IMR-90 (cell line): ENCODE results near the gene NOTCH3. TPM values are rescaled to one million over a fixed set of nuclear protein-coding genes. Genes with fewer than 3 reads are reported as not detected.

ENCODE experiments used
- ATAC-seq: fragments of 200-7000 bp; cut with Tn5 transposase; 2 replicates; pipeline ENCODE4 v1.9.1; 2020; ENCODE audit warnings: low read depth, mild to moderate bottlenecking, moderate library complexity
- BruUV-seq: library from RNA; stranded (reverse); fragments of 400-500 nt; replicated peaks from 2 replicates; lab custom pipeline; 2021; lab: Mats Ljungman, UMichigan
- CTCF ChIA-PET: fragments of 300-600 bp; formaldehyde crosslinking; extraction: SDS; loops from one replicate; lab custom pipeline; 2021; ENCODE audit warnings: antibody characterized with exemption; lab: Yijun Ruan, JAX
- POLR2A ChIA-PET: fragments of 300-600 bp; sonication (Branson Sonifier 250); formaldehyde crosslinking; loops from one replicate; lab custom pipeline; 2022; ENCODE audit warnings: antibody characterized with exemption; ENCODE audit not compliant: unreplicated experiment; lab: Charles Lee
- DNase-seq: peaks from one replicate; pipeline ENCODE4 v3.0.0; 2013
- H2AFZ ChIP-seq: replicated peaks from 2 replicates; pipeline ENCODE3; 2013; ENCODE audit warnings: low read length, mild to moderate bottlenecking; ENCODE audit not compliant: poor library complexity
- H2AK5ac ChIP-seq: 2 replicates; pipeline ENCODE4 v1.6.1; 2013; ENCODE audit warnings: low read depth, low read length, inconsistent platforms
- H2AK9ac ChIP-seq: replicated peaks from 2 replicates; pipeline ENCODE3; 2013; ENCODE audit warnings: mild to moderate bottlenecking, low read depth, low read length, moderate library complexity; ENCODE audit not compliant: poor library complexity
- H2BK120ac ChIP-seq: 2 replicates; pipeline ENCODE4 v1.6.1; 2013; ENCODE audit warnings: low read depth, low read length, inconsistent platforms
- H2BK15ac ChIP-seq: 3 replicates; pipeline ENCODE4 v1.6.1; 2013; ENCODE audit warnings: low read depth, low read length, inconsistent platforms
- H2BK20ac ChIP-seq: 2 replicates; pipeline ENCODE4 v1.6.1; 2013; ENCODE audit warnings: low read depth, mild to moderate bottlenecking, inconsistent platforms, low read length, moderate library complexity
- H2BK5ac ChIP-seq: 2 replicates; pipeline ENCODE4 v1.6.1; 2013; ENCODE audit warnings: mild to moderate bottlenecking, low read depth, low read length, inconsistent platforms; ENCODE audit not compliant: poor library complexity, severe bottlenecking
- H3K14ac ChIP-seq: replicated peaks from 2 replicates; pipeline ENCODE4 v1.6.1; 2013; ENCODE audit warnings: low read depth, low read length, inconsistent platforms
- H3K18ac ChIP-seq: 2 replicates; pipeline ENCODE4 v1.6.1; 2013; ENCODE audit warnings: low read depth, low read length, control low read depth
- H3K23ac ChIP-seq: 2 replicates; pipeline ENCODE4 v1.6.1; 2013; ENCODE audit warnings: low read depth, low read length, inconsistent platforms
- H3K27ac ChIP-seq: 2 replicates; pipeline ENCODE4 v1.5.1; 2013; ENCODE audit warnings: mild to moderate bottlenecking, control low read depth, low read length; ENCODE audit not compliant: insufficient read depth
- H3K27me3 ChIP-seq: 2 replicates; pipeline ENCODE4 v1.6.1; 2013; ENCODE audit warnings: low read length; ENCODE audit not compliant: control insufficient read depth, insufficient read depth
- H3K36me3 ChIP-seq: 2 replicates; pipeline ENCODE4 v1.6.1; 2013; ENCODE audit warnings: low read length, mixed read lengths; ENCODE audit not compliant: control insufficient read depth, insufficient read depth
- H3K4ac ChIP-seq: 2 replicates; pipeline ENCODE4 v1.6.1; 2013; ENCODE audit warnings: low read depth, low read length, inconsistent platforms
- H3K4me1 ChIP-seq: 2 replicates; pipeline ENCODE4 v1.6.1; 2013; ENCODE audit warnings: low read length, mixed read lengths; ENCODE audit not compliant: control insufficient read depth, insufficient read depth
- H3K4me2 ChIP-seq: 2 replicates; pipeline ENCODE4 v1.6.1; 2013; ENCODE audit warnings: low read depth, mild to moderate bottlenecking, control low read depth, low read length, moderate library complexity
- H3K4me3 ChIP-seq: 2 replicates; pipeline ENCODE4 v1.5.1; 2013; ENCODE audit warnings: low read depth, mild to moderate bottlenecking, control low read depth, low read length, moderate library complexity; ENCODE audit not compliant: insufficient read depth
- H3K56ac ChIP-seq: 2 replicates; pipeline ENCODE4 v1.6.1; 2013; ENCODE audit warnings: low read length, inconsistent platforms; ENCODE audit not compliant: insufficient read depth; ENCODE audit errors: extremely low read depth
- H3K79me1 ChIP-seq, 2 experiments: 2 replicates each; pipeline ENCODE4 v1.6.1; 2013; ENCODE audit warnings: low read length in 2 of 2, inconsistent platforms in 1 of 2, low read depth in 1 of 2
- H3K9ac ChIP-seq: 2 replicates; pipeline ENCODE4 v1.6.1; 2013; ENCODE audit warnings: low read depth, low read length, control low read depth
- H3K9me1 ChIP-seq: 2 replicates; pipeline ENCODE4 v1.6.1; 2013; ENCODE audit warnings: low read length, inconsistent platforms; ENCODE audit not compliant: insufficient read depth
- H3K9me3 ChIP-seq: 2 replicates; pipeline ENCODE4 v1.6.1; 2013; ENCODE audit warnings: low read length; ENCODE audit not compliant: control insufficient read depth, insufficient read depth
- H4K20me1 ChIP-seq: 2 replicates; pipeline ENCODE4 v1.6.1; 2013; ENCODE audit warnings: low read length, inconsistent platforms; ENCODE audit not compliant: insufficient read depth
- H4K5ac ChIP-seq: 2 replicates; pipeline ENCODE4 v1.6.1; 2013; ENCODE audit warnings: mild to moderate bottlenecking, low read depth, low read length, control low read depth
- H4K8ac ChIP-seq, 2 experiments: 2 replicates each; pipeline ENCODE4 v1.6.1; 2013; ENCODE audit warnings: low read depth in 2 of 2, low read length in 2 of 2, control low read depth in 1 of 2, inconsistent platforms in 1 of 2
- H4K91ac ChIP-seq: 2 replicates; pipeline ENCODE4 v1.6.1; 2013; ENCODE audit warnings: low read depth, low read length, inconsistent platforms; ENCODE audit not compliant: insufficient read depth
- CEBPB ChIP-seq: IDR thresholded peaks from 2 replicates; pipeline ENCODE4 v1.6.1; 2012; ENCODE audit warnings: low read depth, low read length, improper control_type of control experiment
- MAFK ChIP-seq: IDR thresholded peaks from 2 replicates; pipeline ENCODE4 v1.6.1; 2012; ENCODE audit warnings: low read depth, low read length, improper control_type of control experiment
- MXI1 ChIP-seq: IDR thresholded peaks from 2 replicates; pipeline ENCODE4 v1.6.1; 2012; ENCODE audit warnings: low read depth, mild to moderate bottlenecking, low read length, moderate library complexity, borderline replicate concordance
- NFE2L2 ChIP-seq: fragments of 150-350 bp; IDR thresholded peaks from 2 replicates; pipeline ENCODE4 v1.6.1; 2016; ENCODE audit warnings: low read depth, mild to moderate bottlenecking, low read length
- POLR2A ChIP-seq: IDR thresholded peaks from 2 replicates; pipeline ENCODE4 v1.6.1; 2012; ENCODE audit warnings: mild to moderate bottlenecking, low read depth, low read length
- RFX5 ChIP-seq: IDR thresholded peaks from 2 replicates; pipeline ENCODE4 v1.8.0; 2012; ENCODE audit warnings: low read depth, mild to moderate bottlenecking, low read length, moderate library complexity
- USF2 ChIP-seq: fragments of 150-350 bp; IDR thresholded peaks from 2 replicates; pipeline ENCODE4 v1.6.1; 2017; ENCODE audit warnings: mild to moderate bottlenecking, antibody characterized with exemption, low read length, low read depth
- WGBS, 2 experiments: methylation state at CpG; one replicate each; pipeline versions ENCODE4 v1.1.5 to v1.1.7; 2013; ENCODE audit warnings: missing lambda C conversion rate in 2 of 2; ENCODE audit not compliant: insufficient read length in 1 of 2; ENCODE audit errors: extremely low coverage in 2 of 2; 5-methylcytosine and 5-hydroxymethylcytosine counted together
- dilution Hi-C: fragments of 300-500 bp; cut with HindIII; formaldehyde crosslinking; loops from one replicate; pipeline ENCODE4 v1.14.3; 2018; ENCODE audit warnings: low sequenced_read_pairs; ENCODE audit not compliant: unreplicated experiment
- in situ Hi-C: fragments of 300-500 bp; cut with MboI; formaldehyde crosslinking; loops from 3 replicates; pipeline ENCODE4 v1.14.3; 2019; ENCODE audit warnings: low sequenced_read_pairs, inconsistent platforms, mixed read lengths
- intact Hi-C: fragments of 100-400 bp; cut with micrococcal nuclease; formaldehyde crosslinking; loops from 2 replicates; pipeline ENCODE4 v1.10.0; 2022
- polyA plus RNA-seq, 3 experiments: library from polyadenylated mRNA; depleted of rRNA; stranded (reverse); fragments of >200 nt; gene quantifications; 2 replicates each; pipeline ENCODE4 v1.2.3, GENCODE V29; 2012; ENCODE audit warnings: low replicate concordance in 1 of 3
- total RNA-seq: library from RNA; depleted of rRNA; stranded (reverse); fragments of >200 nt; gene quantifications from 2 replicates; pipeline ENCODE4 v1.2.3, GENCODE V29; 2012
- TF ChIP-seq, protein P1 (sequence below): fragments of 150-350 bp; IDR thresholded peaks from 2 replicates; pipeline ENCODE4 v1.6.1; 2016; ENCODE audit warnings: low read depth, mild to moderate bottlenecking, low read length, moderate library complexity, borderline replicate concordance
- TF ChIP-seq, protein P2 (sequence below): conservative IDR thresholded peaks from 2 replicates; pipeline ENCODE4 v1.5.1; 2012; ENCODE audit warnings: mild to moderate bottlenecking, low read depth, low read length, improper control_type of control experiment

Gene NOTCH3
- total and polyA plus RNA-seq, 2 of the 4 experiments (the other 2 are of a cell fraction) = 5.9 to 25.1 TPM

DNA sequence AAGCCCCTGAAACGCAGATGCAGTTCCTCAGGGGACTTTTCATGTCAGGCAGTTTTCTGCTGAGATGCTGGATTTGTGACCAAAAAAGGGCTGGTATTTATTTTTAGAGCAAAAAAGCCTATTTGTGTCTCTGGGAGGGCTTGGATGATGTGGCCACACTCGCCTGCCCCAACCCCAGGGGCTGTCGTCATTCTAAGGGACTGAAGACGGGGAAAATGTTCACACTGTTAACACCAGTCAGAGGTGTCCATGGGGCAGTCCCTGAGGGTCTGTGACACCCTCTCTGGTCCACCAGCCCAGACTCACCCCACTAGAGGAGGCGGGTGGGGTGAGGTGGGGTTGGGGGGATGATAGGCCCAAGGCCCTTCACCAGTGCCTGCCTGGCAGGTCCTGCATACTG, 47.3 kb upstream of the NOTCH3 start:
- no TSS peak for BruUV-seq
- H4K5ac ChIP-seq = peak overlapping the region; percentile 38; the same call in 1 of the 2 replicates
- H3K4me1 ChIP-seq = peaks cover 50% of the 10 kb centered on the region
- H2BK120ac ChIP-seq = peak overlapping the region; percentile 96
- dilution Hi-C loops = no loop called here
- peak overlapping the region; percentile 93 for H2BK20ac ChIP-seq
- ATAC-seq (no peak), DNase-seq (peak; percentile 36)
- peaks cover 69% of the 10 kb centered on the region for H4K20me1 ChIP-seq
- peak overlapping the region; percentile 97 for H3K23ac ChIP-seq
- H3K18ac ChIP-seq = peak overlapping the region; percentile 38
- peak overlapping the region; percentile 97 for H4K91ac ChIP-seq
- peak overlapping the region; percentile 88 to 92 for H4K8ac ChIP-seq
- intact Hi-C loops = no loop called here
- H2AK9ac ChIP-seq = peak overlapping the region; percentile 77
- CTCF ChIA-PET = no interaction called here
- H2BK5ac ChIP-seq = peak overlapping the region; percentile 91
- no peaks in the 10 kb centered on the region for H3K27me3 ChIP-seq
- H2AK5ac ChIP-seq = peak overlapping the region; percentile 97
- H3K56ac ChIP-seq = peak overlapping the region; percentile 92
- H3K4ac ChIP-seq = peak overlapping the region; percentile 98
- H3K4me3 ChIP-seq = no peak overlapping the region
- no peak overlapping the region for H3K4me2 ChIP-seq
- peak overlapping the region; percentile 66; the same call in 1 of the 2 replicates for H3K9ac ChIP-seq
- no CpG with 5 or more reads among the region's 5 CpGs for WGBS, 2 experiments
- H3K36me3 ChIP-seq = peaks cover 50% of the 10 kb centered on the region
- H2BK15ac ChIP-seq = peak overlapping the region; percentile 90; the same call in 2 of the 3 replicates
- H3K79me1 ChIP-seq = peaks cover 36 to 92% of the 10 kb centered on the region in 2 experiments
- H3K14ac ChIP-seq = peak overlapping the region; percentile 99
- in situ Hi-C loops = no loop called here
- H3K9me3 ChIP-seq = no peaks in the 10 kb centered on the region
- TF ChIP-seq RFX5 (no peak), CEBPB (no peak), USF2 (no peak), MAFK (no peak), MXI1 (no peak), POLR2A (no peak), NFE2L2 (no peak)
- TF ChIP-seq, protein P1, sequence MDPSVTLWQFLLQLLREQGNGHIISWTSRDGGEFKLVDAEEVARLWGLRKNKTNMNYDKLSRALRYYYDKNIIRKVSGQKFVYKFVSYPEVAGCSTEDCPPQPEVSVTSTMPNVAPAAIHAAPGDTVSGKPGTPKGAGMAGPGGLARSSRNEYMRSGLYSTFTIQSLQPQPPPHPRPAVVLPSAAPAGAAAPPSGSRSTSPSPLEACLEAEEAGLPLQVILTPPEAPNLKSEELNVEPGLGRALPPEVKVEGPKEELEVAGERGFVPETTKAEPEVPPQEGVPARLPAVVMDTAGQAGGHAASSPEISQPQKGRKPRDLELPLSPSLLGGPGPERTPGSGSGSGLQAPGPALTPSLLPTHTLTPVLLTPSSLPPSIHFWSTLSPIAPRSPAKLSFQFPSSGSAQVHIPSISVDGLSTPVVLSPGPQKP = no peak
- TF ChIP-seq, protein P2, sequence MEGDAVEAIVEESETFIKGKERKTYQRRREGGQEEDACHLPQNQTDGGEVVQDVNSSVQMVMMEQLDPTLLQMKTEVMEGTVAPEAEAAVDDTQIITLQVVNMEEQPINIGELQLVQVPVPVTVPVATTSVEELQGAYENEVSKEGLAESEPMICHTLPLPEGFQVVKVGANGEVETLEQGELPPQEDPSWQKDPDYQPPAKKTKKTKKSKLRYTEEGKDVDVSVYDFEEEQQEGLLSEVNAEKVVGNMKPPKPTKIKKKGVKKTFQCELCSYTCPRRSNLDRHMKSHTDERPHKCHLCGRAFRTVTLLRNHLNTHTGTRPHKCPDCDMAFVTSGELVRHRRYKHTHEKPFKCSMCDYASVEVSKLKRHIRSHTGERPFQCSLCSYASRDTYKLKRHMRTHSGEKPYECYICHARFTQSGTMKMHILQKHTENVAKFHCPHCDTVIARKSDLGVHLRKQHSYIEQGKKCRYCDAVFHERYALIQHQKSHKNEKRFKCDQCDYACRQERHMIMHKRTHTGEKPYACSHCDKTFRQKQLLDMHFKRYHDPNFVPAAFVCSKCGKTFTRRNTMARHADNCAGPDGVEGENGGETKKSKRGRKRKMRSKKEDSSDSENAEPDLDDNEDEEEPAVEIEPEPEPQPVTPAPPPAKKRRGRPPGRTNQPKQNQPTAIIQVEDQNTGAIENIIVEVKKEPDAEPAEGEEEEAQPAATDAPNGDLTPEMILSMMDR = no peak
- POLR2A ChIA-PET = no interaction called here
- H3K9me1 ChIP-seq = peaks cover 37% of the 10 kb centered on the region
- H2AFZ ChIP-seq = no peak overlapping the region
- H3K27ac ChIP-seq = peak overlapping the region; percentile 78
